NCI-H2107 treated with DMSO at 0.1 percent for 48 hours (cell line): Measurements from ENCODE around the gene RAB11A.

Source experiments
- DNase-seq: peaks from one replicate; lab custom pipeline; 2025; ENCODE audit not compliant: unreplicated experiment; lab: John Stamatoyannopoulos, UW

The RAB11A gene

DNA sequence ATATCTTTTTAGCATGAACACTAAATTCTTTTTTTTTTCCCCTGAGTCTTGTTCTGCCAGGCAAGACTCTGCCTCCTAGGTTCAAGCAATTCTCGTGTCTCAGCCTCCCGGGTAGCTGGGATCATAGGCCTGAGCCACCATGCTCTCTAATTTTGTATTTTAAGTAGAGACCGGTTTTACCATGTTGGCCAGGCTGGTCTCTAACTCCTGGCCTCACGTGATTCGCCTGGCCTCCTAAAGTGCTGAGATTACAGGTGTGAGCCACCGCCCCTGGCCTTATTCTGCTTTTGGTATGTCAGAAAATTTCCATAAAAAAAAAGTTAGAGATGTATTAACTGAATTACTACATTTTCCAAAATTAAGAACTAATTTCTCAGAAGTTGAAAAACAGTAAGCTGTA lies 14.3 kb downstream of the RAB11A start:
- no peak for DNase-seq

DNA sequence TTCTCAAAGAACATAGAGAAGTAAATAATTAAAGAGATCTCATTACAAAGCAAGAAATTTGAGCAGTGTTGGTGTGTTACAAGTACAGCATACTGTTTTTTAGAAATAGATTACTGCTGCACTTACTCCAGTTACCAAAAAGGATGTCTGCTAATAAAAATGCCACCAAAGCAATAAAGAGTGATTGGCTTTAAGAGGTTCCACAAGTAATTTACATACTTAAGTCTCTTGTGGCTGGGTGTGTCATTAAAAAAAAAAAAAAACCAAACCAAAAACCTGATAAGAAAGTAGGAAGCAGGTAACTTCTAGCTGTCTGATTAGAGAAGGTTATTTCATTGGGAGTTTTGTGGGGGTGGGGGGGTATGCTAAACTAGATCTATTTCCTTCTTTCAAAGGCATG lies 15.2 kb downstream of the RAB11A start:
- peak; percentile 14 for DNase-seq

DNA sequence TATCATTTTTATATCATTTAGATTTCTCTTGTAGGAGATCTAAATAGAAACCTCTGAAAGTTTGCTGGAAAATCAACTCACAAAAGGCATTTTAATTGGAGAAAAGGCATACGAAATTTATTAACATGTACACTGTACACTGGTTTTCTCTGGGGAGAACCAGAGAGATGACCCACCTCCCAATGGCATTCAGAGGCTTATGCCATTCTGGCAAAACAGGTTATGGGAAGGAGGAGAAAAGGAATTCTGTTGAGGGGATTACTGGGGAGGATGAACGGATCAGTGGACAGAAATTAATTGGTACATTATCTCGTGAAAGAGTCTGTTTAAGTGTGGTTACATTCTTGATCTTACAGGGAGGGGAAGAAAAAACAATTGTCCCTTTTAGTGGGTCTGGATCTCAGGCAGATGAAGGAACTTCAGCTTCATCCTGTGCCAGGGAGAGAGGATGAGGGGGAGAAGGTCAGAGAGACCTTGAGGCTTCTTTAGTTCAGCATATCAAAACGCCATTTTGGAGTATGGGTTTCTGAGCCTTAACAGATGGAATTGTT lies 16.5 kb downstream of the RAB11A start:
- DNase-seq: no peak

DNA sequence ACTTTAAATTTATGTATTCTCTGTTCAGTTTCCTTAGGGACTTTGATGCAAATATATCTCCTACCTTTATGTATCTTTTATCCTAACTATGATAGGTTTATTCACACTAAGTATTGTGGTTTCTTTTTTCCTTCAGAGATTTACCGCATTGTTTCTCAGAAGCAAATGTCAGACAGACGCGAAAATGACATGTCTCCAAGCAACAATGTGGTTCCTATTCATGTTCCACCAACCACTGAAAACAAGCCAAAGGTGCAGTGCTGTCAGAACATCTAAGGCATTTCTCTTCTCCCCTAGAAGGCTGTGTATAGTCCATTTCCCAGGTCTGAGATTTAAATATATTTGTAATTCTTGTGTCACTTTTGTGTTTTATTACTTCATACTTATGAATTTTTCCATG lies 18.3 kb downstream of the RAB11A start:
- no peak for DNase-seq

DNA sequence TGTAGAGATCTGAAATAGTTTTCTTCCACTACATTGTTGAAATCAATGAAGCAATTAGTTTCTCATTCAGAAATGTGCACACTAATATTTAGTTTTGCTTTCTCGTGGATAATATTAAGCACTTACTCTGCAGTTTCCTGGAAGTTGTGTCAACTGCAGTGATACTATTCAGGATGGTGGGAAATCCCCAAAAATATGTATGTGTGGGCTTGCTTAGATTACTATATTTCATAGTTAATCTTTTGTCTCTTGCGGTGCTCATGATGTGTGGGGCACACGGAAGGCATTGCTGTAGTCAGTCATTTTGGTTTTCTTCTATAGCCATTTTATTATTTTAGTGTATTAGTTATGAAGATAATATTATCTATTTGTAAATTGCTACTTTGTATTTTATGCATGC lies 19.7 kb downstream of the RAB11A start:
- no peak for DNase-seq

DNA sequence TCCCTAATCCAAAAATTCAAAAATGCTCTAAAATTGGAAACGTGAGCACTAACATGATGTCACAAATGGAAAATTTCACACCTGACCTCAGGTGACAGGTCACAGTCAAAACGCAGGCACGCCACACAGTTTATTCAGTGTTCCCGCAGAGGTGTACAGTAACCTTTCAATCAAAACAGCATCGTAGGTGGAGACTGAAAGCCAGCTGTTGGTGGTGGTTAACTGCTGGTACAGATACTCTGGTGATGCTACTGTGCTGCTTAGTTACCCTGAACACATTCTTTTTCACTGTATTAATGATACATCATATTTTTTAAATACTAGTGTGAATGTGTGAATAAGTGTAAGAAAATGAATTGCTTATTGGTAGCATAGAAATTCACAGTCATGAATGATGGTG lies 23.8 kb downstream of the RAB11A start:
- DNase-seq: no peak

DNA sequence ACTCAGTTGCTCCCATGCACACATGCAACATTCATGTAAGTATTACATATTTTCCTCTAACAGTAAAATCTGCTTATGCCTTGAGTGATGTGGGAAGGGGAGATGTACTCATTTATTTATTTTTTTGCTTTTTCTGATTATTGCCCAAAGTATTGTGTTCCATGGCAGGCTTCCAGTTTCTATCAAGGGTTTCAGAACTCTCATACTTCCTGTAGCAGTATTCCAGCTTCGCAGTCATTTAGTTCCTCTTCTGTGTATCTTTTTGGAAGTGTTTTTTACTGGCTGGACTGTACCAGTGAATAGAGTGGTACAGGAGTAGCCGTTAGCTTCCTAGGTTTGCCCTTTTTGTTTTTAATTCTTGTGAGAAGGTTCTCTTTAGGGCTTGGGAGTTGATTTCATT lies 26.9 kb downstream of the RAB11A start:
- DNase-seq: no peak

DNA sequence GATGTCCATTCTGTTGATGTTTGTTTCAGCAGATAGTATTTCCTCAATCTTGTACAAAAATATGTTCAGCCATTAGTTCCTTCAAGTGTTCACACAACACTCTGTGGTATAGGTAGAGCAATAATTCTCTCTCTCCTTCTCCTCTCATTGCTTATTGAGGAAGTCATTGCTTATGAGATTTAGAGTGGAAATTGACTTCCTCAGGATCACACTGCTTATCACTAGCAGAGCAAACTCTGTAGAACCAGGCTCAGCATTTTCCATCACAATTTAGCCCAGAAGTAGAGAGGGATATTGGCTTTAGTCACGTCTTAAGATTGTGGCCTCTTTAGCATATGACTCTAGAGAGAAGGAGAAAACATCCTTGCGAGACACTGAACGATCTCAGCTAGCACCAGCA lies 31.2 kb downstream of the RAB11A start:
- no peak for DNase-seq

DNA sequence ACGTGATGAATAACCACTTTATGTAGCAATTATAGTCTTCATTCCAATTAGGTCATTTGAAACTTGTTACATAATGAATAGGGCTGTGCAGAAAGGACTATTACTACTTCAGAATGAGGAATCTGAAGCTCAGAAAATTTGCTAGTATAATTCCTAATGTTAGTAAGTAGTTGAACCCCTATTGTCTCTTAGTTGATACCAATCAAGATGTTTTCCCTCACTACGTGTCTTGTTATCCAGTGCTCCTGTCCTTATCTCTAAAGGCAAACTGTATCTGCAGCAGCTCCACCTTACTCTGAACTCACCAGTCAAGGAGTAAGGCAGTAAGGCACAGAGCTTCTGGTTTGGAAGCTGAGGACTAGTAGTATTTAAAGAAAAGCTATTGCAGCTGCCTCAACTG lies 32.0 kb downstream of the RAB11A start:
- no peak for DNase-seq

DNA sequence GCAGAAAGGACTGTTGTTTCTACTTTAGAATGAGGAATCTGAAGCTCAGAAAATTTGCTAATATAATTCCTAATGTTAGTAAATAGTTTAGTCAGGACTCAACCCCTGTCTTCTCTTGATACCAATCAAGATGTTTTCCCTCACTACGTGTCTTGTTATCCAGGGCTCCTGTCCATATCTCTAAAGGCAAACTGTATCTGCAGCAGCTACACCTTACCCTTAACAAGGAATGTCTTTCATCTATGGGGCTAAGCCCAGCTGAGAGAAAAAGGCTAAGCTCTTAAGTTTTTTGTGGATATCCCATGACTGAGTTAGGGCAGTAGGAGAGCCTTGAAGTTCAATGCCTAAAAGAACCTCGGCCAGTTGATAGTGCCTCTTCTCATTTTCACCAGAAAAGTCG lies 32.5 kb downstream of the RAB11A start:
- no peak for DNase-seq

DNA sequence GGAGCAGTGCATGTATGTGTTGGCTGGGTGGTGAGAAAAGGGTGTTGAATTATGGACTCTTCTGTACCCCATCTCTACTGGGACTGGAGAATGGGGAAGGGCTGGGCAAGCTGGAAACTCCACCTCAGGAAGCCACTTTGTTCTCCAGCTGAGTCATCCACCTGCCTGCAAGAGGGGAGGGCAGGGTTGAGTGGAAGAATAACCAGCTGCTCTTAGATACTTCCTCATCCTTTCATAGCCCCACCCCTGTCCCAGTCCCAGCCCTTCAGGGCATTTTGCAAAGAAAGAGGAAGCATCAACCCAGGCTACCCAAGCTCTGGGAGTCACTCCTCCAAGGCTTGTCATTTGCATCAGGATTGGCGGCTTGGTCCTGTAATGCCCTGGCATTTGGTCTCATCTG lies 33.1 kb downstream of the RAB11A start:
- peak; percentile 39 for DNase-seq

DNA sequence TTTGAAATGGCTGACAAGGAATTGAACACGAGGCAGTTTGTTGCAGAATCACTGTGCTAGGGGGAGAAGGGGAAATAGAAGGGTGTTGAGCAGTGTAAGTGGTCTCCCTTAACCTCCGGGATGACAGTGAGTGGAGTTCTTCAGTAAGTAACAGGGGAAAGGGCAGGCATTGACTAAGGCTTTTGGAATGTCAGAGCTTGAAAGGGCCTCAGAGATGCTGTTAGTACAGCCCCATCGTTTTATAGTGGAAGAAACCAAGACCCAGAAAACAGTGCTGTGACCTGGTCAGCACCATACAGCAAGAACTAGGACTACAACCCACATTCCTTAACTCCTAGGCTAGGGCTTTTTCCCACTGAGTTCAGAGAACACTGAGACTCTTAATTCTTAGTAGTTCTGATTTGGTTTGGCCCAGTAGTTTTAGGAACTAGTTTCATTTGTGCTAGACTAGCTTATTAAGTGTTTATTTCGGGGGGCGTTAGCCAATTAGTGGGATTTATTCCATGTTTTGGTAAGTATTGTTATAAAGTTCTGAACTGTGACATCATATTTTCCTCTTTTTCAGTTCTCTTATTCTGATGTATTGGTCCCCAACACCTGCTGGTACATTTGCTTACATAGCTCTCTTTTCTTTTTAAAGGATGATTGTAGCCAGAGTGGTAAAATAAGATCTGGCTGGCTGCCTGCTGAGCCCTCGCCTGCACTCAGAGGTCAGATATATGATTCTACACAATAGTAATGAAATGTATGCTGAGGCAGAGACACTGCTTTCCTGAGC lies 34.2 kb downstream of the RAB11A start:
- DNase-seq: peak; percentile 10

DNA sequence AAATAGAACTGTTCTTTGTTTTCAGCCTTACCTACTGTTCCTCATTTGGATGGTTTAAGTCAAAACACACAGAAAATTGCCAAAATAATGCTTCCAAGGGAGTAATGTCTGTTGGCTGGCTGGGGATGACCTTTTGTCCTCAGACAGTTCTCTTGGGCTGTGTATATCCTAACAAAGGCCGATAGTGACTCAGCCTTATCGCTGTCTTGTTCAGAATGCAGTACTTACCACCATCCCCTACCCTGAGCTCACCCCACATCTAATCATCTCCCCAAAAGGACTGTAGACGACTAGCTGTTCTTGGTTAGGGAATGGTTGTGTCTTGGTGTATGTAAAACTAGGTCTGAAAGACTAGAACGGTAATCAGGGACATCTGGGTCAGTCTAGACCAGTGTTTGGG lies 35.0 kb downstream of the RAB11A start:
- no peak for DNase-seq

DNA sequence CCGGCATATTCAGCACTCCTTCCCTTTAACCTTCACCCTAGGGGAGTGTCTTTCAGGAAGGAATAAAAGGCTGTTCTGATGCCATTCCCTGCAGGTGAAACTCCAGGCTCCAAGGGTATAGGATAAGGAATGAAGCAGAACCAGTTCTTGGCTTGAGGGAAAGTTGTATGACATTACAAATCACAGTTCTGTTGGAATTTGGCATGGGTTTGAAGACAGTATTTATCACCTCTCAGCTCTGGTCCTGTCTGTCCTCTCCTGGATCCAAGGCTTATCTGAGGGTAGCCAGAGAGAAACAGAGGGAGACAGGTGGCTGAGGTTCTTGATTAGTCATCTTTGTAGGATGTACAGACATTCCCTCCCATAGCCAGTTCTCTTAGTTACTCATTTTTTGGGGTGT lies 37.1 kb downstream of the RAB11A start:
- DNase-seq: no peak

DNA sequence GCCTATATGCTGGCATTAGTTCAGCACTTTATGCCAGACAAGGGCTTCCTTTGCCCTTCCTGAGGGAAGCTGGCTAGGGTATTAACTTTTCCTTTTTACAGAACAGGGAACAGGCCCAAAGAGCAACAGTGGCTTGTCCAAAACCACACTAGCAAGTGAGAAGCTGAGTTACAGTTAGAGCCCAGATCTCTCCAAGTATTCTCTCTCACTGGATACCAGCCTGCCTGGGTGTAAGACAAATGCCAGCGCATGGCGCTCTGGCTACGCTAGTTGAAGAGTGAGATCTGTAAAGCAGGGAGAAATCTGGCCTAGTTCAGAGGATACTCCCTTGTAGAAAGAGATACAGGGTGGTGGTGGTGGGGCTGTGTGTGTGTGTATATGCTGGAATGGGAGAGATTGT lies 38.4 kb downstream of the RAB11A start:
- DNase-seq: no peak

DNA sequence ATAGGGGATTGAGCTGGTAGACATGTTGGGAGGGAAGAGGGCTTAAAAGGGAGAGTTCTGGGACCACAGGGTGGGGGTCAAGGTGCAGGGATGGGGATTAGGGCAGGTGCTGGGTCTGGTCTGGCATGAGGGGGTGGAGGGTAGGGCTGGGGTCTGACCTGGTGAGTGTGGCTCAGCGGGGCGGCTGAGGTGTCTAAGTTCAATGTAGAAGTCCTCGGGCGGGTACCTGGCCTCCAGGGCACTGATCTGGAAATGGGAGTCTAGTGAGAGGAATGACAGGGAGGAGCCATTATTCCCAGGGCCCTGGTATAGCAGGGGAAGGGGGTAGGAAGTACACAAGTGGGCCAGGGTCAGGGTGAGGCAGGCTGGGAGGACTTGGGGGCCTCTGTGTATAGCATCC lies 39.6 kb downstream of the RAB11A start:
- no peak for DNase-seq

DNA sequence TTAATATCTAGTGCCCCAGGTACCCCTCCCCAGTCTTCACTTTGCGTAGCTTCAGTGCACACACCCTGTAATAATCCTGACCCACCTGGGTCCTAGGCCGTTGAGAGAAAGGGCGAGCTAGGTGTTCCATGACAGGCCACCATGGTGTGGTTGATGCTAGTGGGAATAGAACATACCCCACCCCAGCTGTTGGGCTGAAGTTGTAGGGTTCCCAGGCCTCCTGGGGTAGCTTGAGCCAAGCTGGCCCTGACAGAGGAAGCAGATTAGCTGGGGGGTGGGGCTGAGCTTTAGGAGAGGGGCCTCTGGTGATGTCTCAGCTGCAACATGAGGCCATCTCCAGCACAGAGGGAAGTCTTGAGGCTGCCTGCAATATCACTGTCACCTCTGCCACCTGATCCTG lies 40.5 kb downstream of the RAB11A start:
- DNase-seq: no peak

DNA sequence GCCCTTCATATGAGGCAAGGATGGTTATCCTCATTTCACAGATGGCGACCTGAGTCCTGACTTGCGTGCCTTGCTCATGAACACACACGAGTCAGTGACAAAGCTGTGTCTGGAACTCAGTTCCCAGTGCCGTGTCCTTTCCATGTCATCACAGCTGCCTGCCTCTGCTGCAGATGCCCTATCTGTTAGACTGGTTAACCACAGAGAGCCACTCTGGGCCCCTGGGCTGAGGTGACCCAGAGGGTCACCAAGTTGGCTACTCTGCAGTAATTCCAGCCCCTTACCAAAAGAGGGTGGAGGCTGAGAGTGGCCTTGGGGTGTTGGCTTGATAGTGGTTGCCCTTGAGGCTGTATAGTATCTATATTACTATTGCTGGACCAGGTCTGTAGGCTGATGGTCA lies 41.0 kb downstream of the RAB11A start:
- DNase-seq: no peak

DNA sequence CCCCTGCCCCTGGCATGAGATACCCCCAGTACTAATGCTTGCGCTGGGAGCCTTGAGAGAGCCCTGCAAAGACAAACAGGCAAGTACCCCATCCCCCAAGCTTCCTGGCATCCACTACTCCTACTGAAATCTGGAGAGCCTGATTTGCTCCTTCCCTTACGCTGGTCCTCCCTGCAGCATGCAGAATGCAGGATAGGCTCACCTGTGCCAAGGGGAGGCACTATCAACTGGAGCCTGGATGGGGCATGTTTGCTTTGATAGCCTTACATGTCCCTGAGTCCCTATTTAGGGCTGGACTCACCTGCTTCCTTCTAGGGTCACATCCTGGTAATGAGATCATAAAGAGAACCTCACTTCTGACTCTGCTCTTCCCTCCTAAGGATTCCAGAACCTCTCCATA lies 42.9 kb downstream of the RAB11A start:
- DNase-seq: no peak

DNA sequence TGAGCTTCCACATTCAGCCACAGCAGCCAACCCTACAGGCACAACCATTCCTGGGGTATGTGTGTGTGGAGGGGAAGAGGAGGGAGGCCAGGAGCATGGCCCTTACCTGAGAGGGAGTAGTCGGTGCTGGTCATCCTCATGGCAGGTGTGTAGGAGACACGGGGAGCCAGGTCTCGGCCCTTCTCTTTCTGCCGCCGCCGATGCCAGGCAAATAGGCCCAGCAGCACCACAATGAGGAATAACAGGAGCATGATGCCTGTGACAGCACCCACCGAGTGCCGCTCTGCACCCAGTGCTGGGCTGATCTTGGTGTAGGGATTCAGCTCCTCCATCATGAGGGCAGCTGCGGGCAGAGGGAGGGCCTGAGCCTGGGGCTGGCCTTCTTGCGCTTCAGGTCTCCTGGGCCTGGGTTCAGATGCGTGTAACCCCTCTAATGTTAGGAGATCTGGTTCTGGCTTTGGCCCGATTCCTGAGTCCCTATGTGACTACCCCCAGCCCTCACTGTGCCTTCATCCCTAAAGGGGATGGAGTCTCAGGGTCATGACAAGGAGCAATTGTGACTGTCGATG lies 44.4 kb downstream of the RAB11A start:
- DNase-seq: no peak

DNA sequence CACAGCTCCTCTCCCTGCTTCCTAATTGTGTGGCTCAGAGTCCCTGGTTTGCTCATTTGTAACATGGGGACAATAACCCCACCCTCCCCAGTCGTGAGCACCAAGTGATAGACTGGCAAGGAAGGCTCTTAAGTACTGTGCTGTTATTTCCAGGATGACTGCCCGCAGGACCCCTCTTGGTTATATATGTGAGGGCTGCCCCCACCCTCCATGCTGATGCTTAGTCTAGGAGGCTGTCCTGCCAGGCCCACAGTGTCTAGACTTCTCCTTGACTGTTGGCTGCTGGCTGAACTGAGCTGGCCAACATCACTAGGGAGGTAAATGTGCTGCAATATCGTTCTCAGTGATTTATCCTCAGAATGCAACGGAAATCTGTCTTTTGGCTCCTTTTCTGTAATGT lies 45.1 kb downstream of the RAB11A start:
- DNase-seq: no peak

DNA sequence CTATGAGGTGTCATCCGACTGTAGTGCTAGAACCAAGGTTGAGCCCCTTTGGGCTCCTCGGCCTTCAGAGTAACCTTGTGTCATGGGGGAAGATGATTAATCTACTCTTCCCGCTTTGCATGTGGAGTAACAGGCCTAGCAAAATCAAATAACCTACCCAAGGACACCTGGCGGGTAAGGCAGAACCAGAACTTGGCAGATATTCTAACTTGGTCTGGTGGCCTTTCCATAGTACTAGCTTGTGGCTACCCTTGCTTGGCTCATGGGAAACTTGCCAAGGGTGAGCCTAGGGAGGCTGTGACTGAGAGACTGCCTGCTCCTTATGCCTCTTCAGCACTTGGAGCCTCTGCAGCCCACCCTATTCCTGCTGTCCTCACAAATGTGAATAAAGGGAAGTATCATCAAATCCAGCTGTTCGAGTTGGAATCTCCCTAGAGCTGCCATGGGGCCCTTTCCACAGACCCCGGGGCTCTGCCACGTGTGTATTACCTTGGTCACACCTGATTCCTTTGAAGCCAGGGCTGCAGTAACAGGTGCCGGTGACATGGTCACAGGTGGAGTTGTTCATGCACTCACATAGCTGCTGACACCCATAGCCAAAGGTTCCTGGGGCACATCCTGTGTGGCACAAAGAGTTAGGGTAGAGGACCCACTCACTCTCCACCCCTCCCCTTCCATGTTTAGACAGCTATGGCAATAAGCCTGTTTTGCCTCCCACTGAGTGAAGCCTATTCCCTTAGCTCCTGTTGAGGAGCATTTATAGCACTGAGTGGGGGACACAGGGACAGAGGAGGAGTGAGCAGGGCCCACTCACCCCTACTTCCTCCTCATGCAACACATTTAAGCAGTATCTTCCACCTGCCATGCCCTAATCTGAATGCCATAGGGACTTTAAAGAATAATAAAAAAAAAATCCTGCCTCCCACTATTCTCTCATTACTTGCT lies 46.0 kb downstream of the RAB11A start:
- DNase-seq: no peak
